DND-41 (cell line): ENCODE data around the gene NEAT1.

ENCODE experiments used
- ATAC-seq: fragments of 200-7000 bp; cut with Tn5 transposase; 3 replicates; pipeline ENCODE4 v1.9.1; 2021; ENCODE audit warnings: low read depth; ENCODE audit not compliant: insufficient read depth
- DNase-seq: peaks from one replicate; pipeline ENCODE4 v3.0.0-alpha.2; 2020
- H2AFZ ChIP-seq: 2 replicates; pipeline ENCODE4 v1.6.0; 2012; ENCODE audit warnings: low read depth, low read length
- H3K27ac ChIP-seq: 2 replicates; pipeline ENCODE4 v1.5.1; 2012; ENCODE audit warnings: low read length, inconsistent platforms
- H3K27me3 ChIP-seq: fragments of 200-600 bp; sonication (generic); 2 replicates; pipeline ENCODE4 v1.6.0; 2012; ENCODE audit warnings: low read length, mild to moderate bottlenecking, inconsistent platforms; ENCODE audit not compliant: insufficient read depth, poor library complexity
- H3K36me3 ChIP-seq: 2 replicates; pipeline ENCODE4 v1.5.1; 2012; ENCODE audit warnings: low read length, inconsistent platforms; ENCODE audit not compliant: insufficient read depth
- H3K4me1 ChIP-seq: 2 replicates; pipeline ENCODE4 v1.5.1; 2012; ENCODE audit warnings: mild to moderate bottlenecking, low read length; ENCODE audit not compliant: insufficient read depth
- H3K4me2 ChIP-seq: 2 replicates; pipeline ENCODE4 v1.6.0; 2012; ENCODE audit warnings: mild to moderate bottlenecking, moderate library complexity, low read length, inconsistent platforms; ENCODE audit not compliant: insufficient read depth
- H3K4me3 ChIP-seq, 2 experiments: fragments of 200-600 bp in 1 of 2; shearing (Covaris generic) in 1 of 2; 2 replicates each; pipeline ENCODE4 v1.5.1; 2012 to 2016; ENCODE audit warnings: inconsistent platforms in 2 of 2, low read length in 2 of 2, mild to moderate bottlenecking in 2 of 2, low read depth in 1 of 2, moderate library complexity in 1 of 2
- H3K79me2 ChIP-seq: 2 replicates; pipeline ENCODE4 v1.6.0; 2012; ENCODE audit warnings: low read length, inconsistent platforms; ENCODE audit not compliant: insufficient read depth
- H3K9ac ChIP-seq: 2 replicates; pipeline ENCODE4 v1.6.0; 2012; ENCODE audit warnings: low read depth, mild to moderate bottlenecking, inconsistent platforms, low read length, moderate library complexity
- H3K9me3 ChIP-seq: 2 replicates; pipeline ENCODE4 v1.5.1; 2012; ENCODE audit warnings: low read length, moderate library complexity, mild to moderate bottlenecking, inconsistent platforms; ENCODE audit not compliant: insufficient read depth, severe bottlenecking
- H4K20me1 ChIP-seq: 2 replicates; pipeline ENCODE4 v1.6.0; 2012; ENCODE audit warnings: low read length; ENCODE audit not compliant: insufficient read depth
- EZH2 ChIP-seq: IDR thresholded peaks from 3 replicates; pipeline ENCODE4 v1.6.1; 2012; ENCODE audit warnings: borderline replicate concordance, low read depth, mild to moderate bottlenecking, moderate library complexity, low read length, inconsistent platforms; ENCODE audit not compliant: severe bottlenecking
- TF ChIP-seq, protein P1 (sequence below): IDR thresholded peaks from 2 replicates; pipeline ENCODE4 v1.5.1; 2012; ENCODE audit warnings: borderline replicate concordance, low read length, moderate library complexity, mild to moderate bottlenecking; ENCODE audit not compliant: poor library complexity, severe bottlenecking; ENCODE audit errors: extremely low read depth

The NEAT1 gene

DNA sequence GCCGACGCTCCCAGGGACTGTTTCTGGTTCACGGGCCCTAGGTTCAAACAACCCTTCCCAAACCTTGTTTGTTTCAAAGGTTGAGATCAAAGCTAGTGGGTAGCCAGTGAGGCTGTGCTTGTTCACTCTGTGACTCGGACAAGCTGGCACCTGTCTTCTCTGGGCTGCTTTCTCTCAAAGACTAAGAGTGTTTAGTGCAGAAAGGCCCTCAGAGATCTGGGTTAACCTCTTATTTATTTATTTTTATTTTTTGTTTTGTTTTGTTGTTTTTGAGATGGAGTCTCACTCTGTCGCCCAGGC lies 63.3 kb downstream of the NEAT1 start:
- Histone ChIP-seq H2AFZ (no peak overlapping the region), H4K20me1 (no peaks in the 10 kb centered on the region), H3K9ac (no peak overlapping the region), H3K4me3 (no peak overlapping the region), H3K4me2 (no peak overlapping the region), H3K4me1 (peaks cover 3% of the 10 kb centered on the region; the same call in 1 of the 2 replicates), H3K9me3 (no peaks in the 10 kb centered on the region), H3K36me3 (no peaks in the 10 kb centered on the region), H3K27me3 (no peaks in the 10 kb centered on the region), H3K27ac (no peak overlapping the region), H3K79me2 (no peaks in the 10 kb centered on the region)
- no peak for ATAC-seq
- DNase-seq = no peak
- no peak for TF ChIP-seq EZH2
- TF ChIP-seq, protein P1, sequence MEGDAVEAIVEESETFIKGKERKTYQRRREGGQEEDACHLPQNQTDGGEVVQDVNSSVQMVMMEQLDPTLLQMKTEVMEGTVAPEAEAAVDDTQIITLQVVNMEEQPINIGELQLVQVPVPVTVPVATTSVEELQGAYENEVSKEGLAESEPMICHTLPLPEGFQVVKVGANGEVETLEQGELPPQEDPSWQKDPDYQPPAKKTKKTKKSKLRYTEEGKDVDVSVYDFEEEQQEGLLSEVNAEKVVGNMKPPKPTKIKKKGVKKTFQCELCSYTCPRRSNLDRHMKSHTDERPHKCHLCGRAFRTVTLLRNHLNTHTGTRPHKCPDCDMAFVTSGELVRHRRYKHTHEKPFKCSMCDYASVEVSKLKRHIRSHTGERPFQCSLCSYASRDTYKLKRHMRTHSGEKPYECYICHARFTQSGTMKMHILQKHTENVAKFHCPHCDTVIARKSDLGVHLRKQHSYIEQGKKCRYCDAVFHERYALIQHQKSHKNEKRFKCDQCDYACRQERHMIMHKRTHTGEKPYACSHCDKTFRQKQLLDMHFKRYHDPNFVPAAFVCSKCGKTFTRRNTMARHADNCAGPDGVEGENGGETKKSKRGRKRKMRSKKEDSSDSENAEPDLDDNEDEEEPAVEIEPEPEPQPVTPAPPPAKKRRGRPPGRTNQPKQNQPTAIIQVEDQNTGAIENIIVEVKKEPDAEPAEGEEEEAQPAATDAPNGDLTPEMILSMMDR = no peak

DNA sequence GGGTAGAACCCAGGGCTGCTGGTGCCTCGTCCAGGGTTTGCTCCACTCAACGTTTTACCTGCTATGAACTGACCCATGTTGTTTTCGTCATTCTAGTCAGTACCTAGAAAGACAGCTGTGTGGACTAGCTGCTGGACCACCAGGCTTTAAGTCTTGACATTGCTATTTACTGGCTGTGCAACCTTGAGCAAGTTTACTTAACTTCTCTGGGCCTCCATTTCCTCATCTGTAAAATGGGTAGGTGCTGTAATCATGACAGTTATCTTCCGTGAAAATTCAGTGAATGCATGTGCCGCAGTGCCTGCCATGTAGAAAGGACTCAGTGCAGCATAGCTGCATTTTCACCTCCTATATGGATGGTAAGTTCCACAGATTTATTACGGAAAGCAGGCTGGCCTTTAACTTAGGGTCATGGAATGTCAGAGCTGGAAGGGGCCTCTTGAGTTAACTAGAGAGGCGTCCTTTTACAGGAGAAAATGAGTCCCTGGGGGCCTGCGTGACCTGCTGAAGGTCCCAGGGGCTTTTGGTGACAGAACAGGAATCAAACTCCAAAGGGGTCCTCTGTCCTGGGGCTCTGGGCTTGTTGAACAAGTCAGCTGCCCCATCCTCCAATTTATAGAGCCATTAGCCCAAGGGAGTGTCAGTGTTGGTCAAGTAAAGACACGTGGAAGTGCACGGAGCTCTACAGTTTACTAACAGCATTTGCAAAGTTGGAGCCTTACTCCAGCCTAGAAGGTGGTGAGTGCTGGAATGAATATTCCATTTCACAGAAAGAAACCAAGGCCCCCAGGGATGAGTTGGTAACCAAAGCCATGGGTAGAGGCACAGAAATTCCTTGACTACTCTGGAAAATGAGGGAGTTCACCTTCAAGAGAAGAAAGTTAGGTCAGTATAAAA lies 64.2 kb downstream of the NEAT1 start:
- no peaks in the 10 kb centered on the region for H4K20me1 ChIP-seq
- no peaks in the 10 kb centered on the region for H3K79me2 ChIP-seq
- H3K9ac ChIP-seq = no peak overlapping the region
- no peaks in the 10 kb centered on the region for H3K36me3 ChIP-seq
- H3K9me3 ChIP-seq = no peaks in the 10 kb centered on the region
- no peak for TF ChIP-seq EZH2
- TF ChIP-seq, protein P1 = no peak
- no peak overlapping the region for H3K4me3 ChIP-seq
- ATAC-seq = no peak
- H3K4me2 ChIP-seq = no peak overlapping the region
- H3K27me3 ChIP-seq = no peaks in the 10 kb centered on the region
- no peak overlapping the region for H3K27ac ChIP-seq
- DNase-seq = no peak
- H2AFZ ChIP-seq = no peak overlapping the region
- H3K4me1 ChIP-seq = peaks cover 3% of the 10 kb centered on the region; the same call in 1 of the 2 replicates

DNA sequence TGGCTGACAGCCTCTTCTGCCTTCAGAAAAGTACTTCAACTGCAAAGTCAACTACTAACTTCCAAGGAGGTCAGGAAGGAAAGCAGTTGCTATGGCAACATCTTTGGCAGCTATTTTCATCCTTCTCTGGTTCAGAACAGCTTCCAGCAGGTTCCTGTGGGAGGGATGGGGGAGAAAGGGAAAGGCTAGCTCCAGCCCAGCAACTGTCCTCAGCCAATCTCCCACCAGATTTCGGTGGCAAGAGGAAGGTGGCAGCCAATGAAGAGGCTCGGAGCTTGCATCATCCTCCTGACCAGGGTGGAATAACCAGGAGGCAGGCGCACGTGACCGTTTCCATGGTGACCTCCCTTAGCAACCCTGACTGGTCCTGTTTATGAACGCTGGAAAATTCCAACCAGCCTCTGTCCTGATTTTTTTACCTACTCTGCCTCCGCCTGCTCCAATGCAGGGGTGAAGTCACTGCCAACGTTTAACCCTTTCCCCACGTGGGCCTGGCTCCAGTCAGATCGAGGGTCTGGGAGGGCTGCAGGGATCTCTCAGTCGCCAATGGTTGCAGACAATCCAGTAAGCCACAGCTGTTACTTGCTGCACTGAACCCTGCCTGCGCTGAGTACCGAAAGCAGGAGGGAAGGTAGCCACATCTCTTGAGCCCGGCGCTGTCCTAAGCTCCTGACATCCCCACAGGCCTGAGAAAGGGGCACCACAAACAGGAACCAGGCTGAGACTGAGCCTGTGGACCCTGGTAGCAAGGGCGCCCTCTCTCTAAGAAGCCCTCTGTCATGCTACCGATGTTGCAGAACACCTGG lies 65.1 kb downstream of the NEAT1 start:
- peaks cover 3% of the 10 kb centered on the region; the same call in 1 of the 2 replicates for H3K4me1 ChIP-seq
- H3K79me2 ChIP-seq = no peaks in the 10 kb centered on the region
- peak; percentile 16; the same call in 1 of the 3 replicates for ATAC-seq
- H3K9ac ChIP-seq = no peak overlapping the region
- H3K4me2 ChIP-seq = no peak overlapping the region
- H3K36me3 ChIP-seq = no peaks in the 10 kb centered on the region
- TF ChIP-seq, protein P1 = no peak
- no peak for TF ChIP-seq EZH2
- no peak overlapping the region for H3K4me3 ChIP-seq
- no peaks in the 10 kb centered on the region for H3K9me3 ChIP-seq
- H3K27ac ChIP-seq = no peak overlapping the region
- no peaks in the 10 kb centered on the region for H3K27me3 ChIP-seq
- H2AFZ ChIP-seq = no peak overlapping the region
- no peaks in the 10 kb centered on the region for H4K20me1 ChIP-seq
- DNase-seq = no peak
